Measurements from ENCODE around the gene RNASE7. TPM values are rescaled to one million over a fixed set of nuclear protein-coding genes. Genes with fewer than 3 reads are reported as not detected.

The RNASE7 gene
- total RNA-seq, 1 experiment from 2014 or later, result not detected

- H3K27ac ChIP-seq (ENCODE audit: low read depth, low read length), result no peak overlapping the region
- intact Hi-C loops (cut with micrococcal nuclease), result no loop called here
- H3K9me3 ChIP-seq (ENCODE audit: control insufficient read depth in 1 of 2, insufficient read depth in 1 of 2, low read depth in 1 of 2, low read length in 2 of 2), result no peaks in the 10 kb centered on the region
- no peak for DNase-seq (ENCODE audit: low read depth, low spot score)
- no peaks in the 10 kb centered on the region for H3K9me2 ChIP-seq (ENCODE audit: insufficient read depth)
- peaks cover under 1% of the 10 kb centered on the region; the same call in 1 of the 2 replicates for H3K79me2 ChIP-seq (ENCODE audit: insufficient read depth, low read length)
- BruUV-seq (replicated peaks), result no TSS peak
- H4K20me1 ChIP-seq (ENCODE audit: insufficient read depth), result no peaks in the 10 kb centered on the region
- ATAC-seq, result no peak
- ChIA-PET RAD21 (ENCODE audit: low non-redundant PET in 1 of 2, low total read pairs in 2 of 2, uncharacterized antibody in 2 of 2, unreplicated experiment in 2 of 2) (no interaction called here), CTCF (interaction anchor here (1.6 to 2.7 kb wide), 3 partner anchors 16 to 141 kb away, joined by 5 to 15 read pairs (median 7); no protein-coding TSS in a partner anchor), POLR2A (interaction anchor here (1.3 kb wide), 1 partner anchor 27 kb away, joined by 4 read pairs; no protein-coding TSS in a partner anchor)
- H3K36me3 ChIP-seq (ENCODE audit: control insufficient read depth in 1 of 2, insufficient read depth in 2 of 2, low read length in 2 of 2), result peaks cover 19 to 34% of the 10 kb centered on the region in 2 experiments; a peak in 3 of 4 replicates
- peak overlapping the region; percentile 61 for H3K4me2 ChIP-seq (ENCODE audit: low read length)
- H2AFZ ChIP-seq (ENCODE audit: low read depth, low read length, poor library complexity, severe bottlenecking), result no peak overlapping the region
- H3K4me1 ChIP-seq (ENCODE audit: control insufficient read depth in 1 of 2, insufficient read depth in 2 of 2, low read length in 2 of 2), result peaks cover 7 to 13% of the 10 kb centered on the region in 2 experiments; a peak in 3 of 4 replicates
- H3K27me3 ChIP-seq (ENCODE audit: insufficient read depth, low read length), result no peaks in the 10 kb centered on the region
- no peak overlapping the region for H3K9ac ChIP-seq (ENCODE audit: low read length)
- no peak overlapping the region for H3K4me3 ChIP-seq (replicated peaks in 1 of 2; ENCODE audit: low read depth in 1 of 2, low read length in 2 of 2)
- TF ChIP-seq ATF3 (IDR thresholded peaks at IDR 0.05), result no peak
- TF ChIP-seq REST (IDR thresholded peaks at IDR 0.05; ENCODE audit: low read depth), result no peak
- no peak for TF ChIP-seq POLR2AphosphoS5 (IDR thresholded peaks at IDR 0.05; ENCODE audit: low read depth, low read length)
- no peak for TF ChIP-seq ZBTB33 (IDR thresholded peaks at IDR 0.05; ENCODE audit: extremely low read depth, insufficient replicate concordance, low read length)
- TF ChIP-seq SRF (IDR thresholded peaks at IDR 0.05; ENCODE audit: low read depth), result no peak
- TF ChIP-seq YY1 (IDR thresholded peaks at IDR 0.05; ENCODE audit: extremely low read depth, insufficient replicate concordance, low read depth, low read length), result no peak
- TF ChIP-seq ELF1 (IDR thresholded peaks at IDR 0.05; ENCODE audit: borderline replicate concordance, low read depth), result no peak
- TF ChIP-seq CEBPB (IDR thresholded peaks at IDR 0.05; ENCODE audit: low read depth), result no peak
- no peak for TF ChIP-seq ZFX (IDR thresholded peaks at IDR 0.05)
- no peak for TF ChIP-seq JUND (IDR thresholded peaks at IDR 0.05)
- TF ChIP-seq EZH2phosphoT487 (IDR thresholded peaks at IDR 0.05; ENCODE audit: borderline replicate concordance), result no peak
- no peak for TF ChIP-seq FOSL1 (IDR thresholded peaks at IDR 0.05; ENCODE audit: low read depth)
- no peak for TF ChIP-seq SIN3A (IDR thresholded peaks at IDR 0.05; ENCODE audit: low read depth)
- TF ChIP-seq EZH2 (IDR thresholded peaks at IDR 0.05), result no peak
- no peak for TF ChIP-seq POLR2A (IDR thresholded peaks at IDR 0.05; ENCODE audit: borderline replicate concordance, extremely low read depth, insufficient read depth, insufficient read length)
Measured at GRCh38 chr14:20998139-20998538, 44.0 kb upstream of the RNASE7 start.
